NCI-H2029 treated with DMSO at 0.1 percent for 48 hours (cell line): Measurements from ENCODE around the gene CBX2.

ENCODE experiments used
- DNase-seq: peaks from one replicate; lab custom pipeline; 2025; lab: John Stamatoyannopoulos, UW

Gene CBX2

GRCh38 chr17:79829457-79829856 lies 51.5 kb downstream of the CBX2 start:
- DNase-seq = no peak

GRCh38 chr17:79830303-79830702 lies 52.4 kb downstream of the CBX2 start:
- no peak for DNase-seq

GRCh38 chr17:79830763-79831264 lies 52.9 kb downstream of the CBX2 start:
- no peak for DNase-seq

- no peak for DNase-seq
Measured at GRCh38 chr17:79831265-79832217, 53.6 kb downstream of the CBX2 start.

- DNase-seq = no peak
Measured at GRCh38 chr17:79832218-79833109, 54.5 kb downstream of the CBX2 start.

GRCh38 chr17:79833110-79833450 lies 55.1 kb downstream of the CBX2 start:
- no peak for DNase-seq

DNA sequence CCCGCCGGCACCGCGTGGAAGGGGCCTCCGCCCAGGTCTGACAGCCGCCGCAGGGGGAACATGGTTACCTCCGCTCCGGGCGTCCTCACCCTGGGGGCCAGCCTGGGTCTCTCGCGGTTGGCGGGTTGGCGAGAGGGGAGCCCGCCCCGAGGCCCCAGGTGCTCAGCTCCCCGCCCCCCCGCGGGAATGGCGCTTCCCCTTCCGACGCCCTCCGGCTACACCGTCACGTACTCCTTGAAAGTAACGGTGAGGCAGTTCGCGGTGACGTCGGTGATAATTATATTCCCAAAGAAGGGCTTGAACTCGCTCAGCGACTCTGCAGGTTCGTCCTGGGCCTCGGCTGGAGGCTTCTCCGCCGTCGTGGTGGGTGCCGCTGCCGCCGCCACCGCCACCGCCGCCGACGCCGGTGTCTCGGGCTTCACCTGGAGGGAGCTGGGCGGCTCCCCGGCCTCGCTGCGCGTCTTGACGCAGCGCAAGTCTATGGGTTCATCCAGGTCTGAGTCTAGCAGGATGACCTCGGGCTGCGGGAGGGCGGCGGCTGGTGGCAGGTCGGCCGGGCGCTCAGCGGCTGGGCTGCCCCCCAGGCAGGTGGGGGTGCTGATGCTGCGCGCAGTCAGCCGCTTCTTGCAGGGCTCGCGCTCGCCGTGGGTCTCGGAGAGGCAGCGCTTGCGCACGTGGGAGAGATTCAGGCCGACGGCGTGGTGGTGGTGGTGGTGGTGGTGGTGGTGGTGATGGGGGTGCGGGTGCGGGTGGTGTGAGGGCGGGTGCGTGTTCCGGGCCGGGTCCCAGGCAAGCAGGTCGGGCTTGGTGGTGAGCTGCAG lies 56.0 kb downstream of the CBX2 start:
- DNase-seq = no peak

DNA sequence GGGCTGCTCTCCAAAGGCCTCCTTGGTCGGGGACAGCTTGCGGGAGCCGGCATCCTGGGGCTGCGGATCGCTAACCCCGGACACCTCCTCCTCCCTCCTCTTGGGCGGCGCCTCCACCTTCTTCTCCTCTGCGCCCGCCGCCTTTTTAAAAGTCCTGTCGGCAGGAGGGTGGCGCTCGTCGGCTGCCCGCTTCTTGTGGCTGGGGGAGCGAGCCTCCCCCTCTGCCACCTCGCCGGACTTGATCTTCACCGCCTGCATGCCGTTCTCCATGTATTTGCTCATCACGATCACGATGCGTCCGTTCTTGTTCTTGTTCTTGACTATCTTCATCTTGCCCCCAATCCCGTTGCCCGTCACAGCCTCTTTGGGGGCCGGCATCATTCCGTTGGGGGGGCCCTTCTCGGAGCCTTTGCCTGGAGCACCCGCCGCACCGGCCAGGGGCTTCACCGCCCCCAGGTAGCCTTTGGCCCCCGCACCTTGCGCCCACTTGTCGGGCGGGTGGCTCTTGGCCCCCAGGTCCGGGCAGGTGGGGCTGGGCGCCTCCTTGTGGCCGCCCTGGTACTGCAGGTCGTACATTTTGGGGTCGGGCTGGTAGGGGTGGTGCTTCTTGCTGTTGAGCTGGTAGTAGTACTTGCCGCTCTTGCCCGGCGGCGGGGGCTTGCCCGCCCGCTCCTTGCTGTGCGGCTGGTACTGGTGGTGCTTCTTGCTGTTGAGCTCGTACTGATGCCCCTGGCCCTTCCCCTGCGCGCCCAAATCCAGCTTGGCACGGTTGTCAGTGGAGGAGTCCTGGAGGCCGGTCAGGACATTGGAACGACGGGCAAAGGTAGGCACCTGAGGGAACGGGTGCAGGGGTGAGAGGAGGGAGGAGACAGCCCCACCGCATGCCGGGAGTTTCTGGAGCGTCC lies 56.9 kb downstream of the CBX2 start:
- no peak for DNase-seq

- DNase-seq = no peak
Measured at GRCh38 chr17:79835470-79835899, 57.5 kb downstream of the CBX2 start.

DNA sequence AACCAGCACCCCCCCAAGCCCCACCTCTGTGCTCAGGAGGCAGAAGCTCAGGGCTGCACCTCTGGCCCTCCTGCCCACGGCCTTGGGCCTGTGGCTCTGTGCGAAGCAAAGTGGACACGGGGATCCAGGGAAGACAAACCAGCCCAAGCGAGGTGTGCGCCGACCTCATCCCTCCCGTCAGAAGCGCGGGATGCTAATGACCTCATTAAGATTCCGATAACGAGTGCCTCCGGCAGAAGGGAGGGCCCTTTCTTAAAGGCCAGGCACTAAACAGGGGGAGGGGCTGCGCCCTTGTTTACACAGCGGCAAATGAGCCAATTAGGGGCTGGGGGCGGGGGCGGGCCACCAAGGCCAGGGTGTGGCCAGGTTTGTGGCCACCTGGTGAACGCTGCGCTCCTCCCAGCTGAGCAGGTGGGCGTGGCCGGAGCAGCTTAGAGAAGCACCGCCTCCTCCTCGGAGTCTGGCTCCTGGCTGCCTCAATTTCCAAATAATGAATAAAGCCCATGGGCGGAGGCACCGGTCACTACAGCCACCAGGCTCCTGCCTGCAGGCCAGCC lies 58.1 kb downstream of the CBX2 start:
- peak; percentile 50 for DNase-seq

DNA sequence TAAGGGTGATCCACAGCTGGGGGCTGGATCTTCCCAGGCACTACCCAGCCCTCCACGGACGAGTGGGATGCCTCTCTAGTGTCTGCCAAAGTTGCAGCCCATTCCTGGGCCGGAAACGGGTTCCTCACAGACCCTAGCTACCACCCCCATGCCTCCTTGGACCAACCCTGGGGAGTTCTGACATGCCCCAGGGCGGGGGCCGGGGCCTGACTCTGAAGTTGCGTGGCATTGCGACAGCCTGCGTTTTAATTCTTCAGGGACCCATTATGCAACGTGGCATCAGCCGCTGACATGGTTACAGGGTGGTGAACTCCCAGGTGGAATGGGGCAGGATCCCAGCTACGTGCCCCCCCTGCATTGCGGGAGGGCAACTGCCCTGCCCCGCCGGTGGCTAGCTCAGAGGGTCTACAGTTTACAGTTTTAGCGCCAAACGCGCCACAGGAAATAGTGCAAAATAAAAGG lies 58.6 kb downstream of the CBX2 start:
- no peak for DNase-seq

DNA sequence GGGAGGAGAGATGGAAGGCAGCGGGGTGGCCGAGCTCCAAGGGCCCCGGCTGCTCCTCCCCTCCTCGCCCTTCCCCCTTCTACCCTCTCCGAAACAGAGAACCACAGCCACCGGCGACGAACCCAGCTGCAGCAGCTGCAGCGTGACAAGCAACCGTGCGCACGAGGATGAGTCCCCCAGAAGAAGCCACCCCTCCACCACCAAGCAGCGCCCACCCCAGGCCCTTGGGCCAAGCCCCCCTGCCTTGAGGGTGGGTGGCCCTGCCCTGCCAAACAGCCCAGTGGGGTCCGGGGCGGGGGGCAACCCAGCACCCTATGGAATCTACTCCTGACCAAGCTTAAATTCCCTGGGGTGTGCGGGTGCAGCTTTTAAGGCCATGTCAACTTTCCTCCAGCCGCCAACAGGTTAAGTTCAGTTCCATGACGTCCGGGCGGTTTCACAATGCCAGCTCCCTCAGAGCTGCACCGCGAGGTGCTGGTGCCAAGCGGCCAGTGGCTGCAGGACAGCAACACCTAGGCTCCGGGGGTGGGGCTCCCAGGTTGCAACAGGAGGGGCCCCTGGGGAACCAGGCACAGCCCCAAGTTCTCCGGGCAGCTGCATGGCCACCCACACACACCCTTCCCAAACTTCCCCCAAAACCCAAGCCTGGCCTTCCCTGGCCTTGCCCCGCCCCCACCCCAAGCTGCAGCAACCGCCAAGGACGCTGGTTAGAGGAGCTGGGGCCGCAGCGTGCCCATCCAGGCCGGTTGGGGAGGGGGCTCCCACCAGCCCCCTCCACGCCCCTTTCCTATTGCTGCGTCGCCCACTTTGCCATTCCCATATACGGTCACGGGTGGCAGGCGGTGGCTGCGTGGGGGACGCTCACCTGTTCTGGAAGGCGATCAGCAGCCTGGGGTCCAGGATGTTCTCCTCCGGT lies 59.3 kb downstream of the CBX2 start:
- no peak for DNase-seq
